ENCODE data around the gene TBCD.

DNA sequence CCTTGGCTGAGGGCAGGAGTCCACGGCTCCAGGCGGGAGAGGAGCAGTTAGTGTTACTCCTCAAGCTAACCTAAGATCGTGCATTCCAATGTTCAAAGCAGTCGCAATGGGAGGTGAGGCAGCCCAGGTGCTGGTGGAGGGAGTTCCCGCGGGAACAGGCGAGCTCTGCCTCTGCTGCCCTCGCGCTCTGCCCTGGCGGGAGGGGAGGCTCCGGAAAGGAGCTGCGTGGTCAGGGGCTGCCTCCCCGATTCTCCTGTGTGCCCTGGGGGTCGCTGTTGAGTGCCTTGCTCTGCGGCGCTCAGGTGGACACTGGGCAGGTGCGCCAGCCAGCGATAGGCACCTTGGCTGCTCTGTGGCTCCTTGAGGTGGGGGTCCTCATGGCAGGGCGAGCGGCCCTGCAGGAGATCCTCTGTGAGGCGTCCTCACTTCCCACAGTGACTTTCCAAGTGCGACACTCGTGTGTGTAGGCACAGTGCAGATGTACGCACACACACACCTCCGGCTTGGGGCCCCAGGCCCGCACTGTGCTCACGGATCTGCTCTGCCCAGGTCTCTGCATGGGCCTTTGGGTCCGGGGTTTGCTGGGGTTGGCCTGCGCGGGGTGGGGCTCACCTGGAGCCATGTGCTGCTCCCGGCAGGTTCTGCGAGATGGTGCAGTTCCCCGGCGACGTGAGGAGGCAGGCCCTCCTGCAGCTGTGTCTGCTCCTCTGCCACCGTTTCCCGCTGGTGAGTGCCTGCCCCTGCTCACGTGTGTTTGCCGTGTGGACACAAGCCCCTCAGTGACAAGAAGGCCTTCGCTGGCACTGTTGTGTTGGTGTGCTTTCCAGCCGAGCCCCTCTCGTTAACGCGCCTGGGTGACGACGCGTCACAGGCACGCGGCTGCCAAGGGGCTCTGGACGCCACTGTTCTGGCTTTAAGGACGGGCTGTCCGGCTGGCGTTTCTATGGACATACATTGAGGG lies 185.8 kb downstream of the TBCD start:
- TF ChIP-seq, protein P1, sequence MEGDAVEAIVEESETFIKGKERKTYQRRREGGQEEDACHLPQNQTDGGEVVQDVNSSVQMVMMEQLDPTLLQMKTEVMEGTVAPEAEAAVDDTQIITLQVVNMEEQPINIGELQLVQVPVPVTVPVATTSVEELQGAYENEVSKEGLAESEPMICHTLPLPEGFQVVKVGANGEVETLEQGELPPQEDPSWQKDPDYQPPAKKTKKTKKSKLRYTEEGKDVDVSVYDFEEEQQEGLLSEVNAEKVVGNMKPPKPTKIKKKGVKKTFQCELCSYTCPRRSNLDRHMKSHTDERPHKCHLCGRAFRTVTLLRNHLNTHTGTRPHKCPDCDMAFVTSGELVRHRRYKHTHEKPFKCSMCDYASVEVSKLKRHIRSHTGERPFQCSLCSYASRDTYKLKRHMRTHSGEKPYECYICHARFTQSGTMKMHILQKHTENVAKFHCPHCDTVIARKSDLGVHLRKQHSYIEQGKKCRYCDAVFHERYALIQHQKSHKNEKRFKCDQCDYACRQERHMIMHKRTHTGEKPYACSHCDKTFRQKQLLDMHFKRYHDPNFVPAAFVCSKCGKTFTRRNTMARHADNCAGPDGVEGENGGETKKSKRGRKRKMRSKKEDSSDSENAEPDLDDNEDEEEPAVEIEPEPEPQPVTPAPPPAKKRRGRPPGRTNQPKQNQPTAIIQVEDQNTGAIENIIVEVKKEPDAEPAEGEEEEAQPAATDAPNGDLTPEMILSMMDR (IDR thresholded peaks at IDR 0.05): no peak
- TF ChIP-seq POLR2A (IDR thresholded peaks at IDR 0.05) (no peak), POLR2AphosphoS5 (IDR thresholded peaks at IDR 0.05) (no peak)

Data from breast epithelium (tissue), 3 donors.